OCI-LY1 (cell line): ENCODE data around the gene NATD1.

Experiments
- EZH2 ChIP-seq: fragments of 200-600 bp; sonication (generic), shearing (Covaris generic); IDR thresholded peaks from 2 replicates; pipeline ENCODE4 v1.8.0; 2017; ENCODE audit warnings: borderline replicate concordance, mixed run types, mild to moderate bottlenecking, antibody characterized with exemption, low read length, moderate library complexity, mixed read lengths
- TF ChIP-seq, protein P1 (sequence below): fragments of 200-600 bp; sonication (generic), shearing (Covaris generic); IDR thresholded peaks from 2 replicates; pipeline ENCODE4 v1.5.1; 2017; ENCODE audit warnings: mild to moderate bottlenecking, antibody characterized with exemption, low read length, moderate library complexity, mixed read lengths

DNA sequence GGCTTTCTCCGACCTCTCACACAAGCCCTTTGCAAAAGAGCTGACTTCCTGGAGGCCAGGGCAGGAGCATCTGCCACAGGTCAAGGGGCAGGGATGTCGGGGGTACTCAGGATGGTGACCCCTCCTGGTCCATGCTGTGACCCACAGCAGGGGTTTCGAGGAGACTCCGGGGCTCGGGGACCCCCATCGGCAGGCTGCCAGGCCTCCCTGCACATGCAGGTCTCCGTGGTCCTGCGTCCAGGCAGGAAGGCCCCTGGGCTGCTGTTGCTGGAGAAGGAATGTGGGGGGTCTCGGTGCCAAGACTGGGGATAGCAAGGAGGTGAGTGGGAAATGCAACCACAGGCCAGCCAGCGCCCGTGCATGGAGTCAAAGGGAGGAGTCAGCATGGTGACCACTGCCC lies 11.6 kb downstream of the NATD1 start:
- TF ChIP-seq, protein P1, sequence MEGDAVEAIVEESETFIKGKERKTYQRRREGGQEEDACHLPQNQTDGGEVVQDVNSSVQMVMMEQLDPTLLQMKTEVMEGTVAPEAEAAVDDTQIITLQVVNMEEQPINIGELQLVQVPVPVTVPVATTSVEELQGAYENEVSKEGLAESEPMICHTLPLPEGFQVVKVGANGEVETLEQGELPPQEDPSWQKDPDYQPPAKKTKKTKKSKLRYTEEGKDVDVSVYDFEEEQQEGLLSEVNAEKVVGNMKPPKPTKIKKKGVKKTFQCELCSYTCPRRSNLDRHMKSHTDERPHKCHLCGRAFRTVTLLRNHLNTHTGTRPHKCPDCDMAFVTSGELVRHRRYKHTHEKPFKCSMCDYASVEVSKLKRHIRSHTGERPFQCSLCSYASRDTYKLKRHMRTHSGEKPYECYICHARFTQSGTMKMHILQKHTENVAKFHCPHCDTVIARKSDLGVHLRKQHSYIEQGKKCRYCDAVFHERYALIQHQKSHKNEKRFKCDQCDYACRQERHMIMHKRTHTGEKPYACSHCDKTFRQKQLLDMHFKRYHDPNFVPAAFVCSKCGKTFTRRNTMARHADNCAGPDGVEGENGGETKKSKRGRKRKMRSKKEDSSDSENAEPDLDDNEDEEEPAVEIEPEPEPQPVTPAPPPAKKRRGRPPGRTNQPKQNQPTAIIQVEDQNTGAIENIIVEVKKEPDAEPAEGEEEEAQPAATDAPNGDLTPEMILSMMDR: no peak
- no peak for TF ChIP-seq EZH2
